Neutrophil (primary cell): ENCODE results near the gene GRIP2.

Experiments used
- H3K27ac ChIP-seq: fragments of 200-600 bp; sonication (generic); 2 replicates; pipeline ENCODE4 v1.5.1; 2016; ENCODE audit warnings: mild to moderate bottlenecking, moderate library complexity
- H3K27me3 ChIP-seq: fragments of 200-600 bp; sonication (generic); 2 replicates; pipeline ENCODE4 v1.6.0; 2016; ENCODE audit warnings: mild to moderate bottlenecking
- H3K36me3 ChIP-seq: fragments of 200-600 bp; sonication (generic); 2 replicates; pipeline ENCODE4 v1.5.1; 2017
- H3K4me1 ChIP-seq, 2 experiments: fragments of 200-600 bp in 1 of 2; sonication (generic) in 1 of 2; 1 replicate in 1 of 2; 2 replicates in 1 of 2; pipeline versions ENCODE4 v1.5.1 to v1.6.1; 2013 to 2016; ENCODE audit warnings: low read depth in 1 of 2, low read length in 1 of 2, mild to moderate bottlenecking in 1 of 2, moderate library complexity in 1 of 2; ENCODE audit not compliant: control insufficient read depth in 1 of 2, insufficient read depth in 1 of 2
- H3K4me3 ChIP-seq, 2 experiments: fragments of 200-600 bp in 1 of 2; sonication (generic) in 1 of 2; 1 replicate in 1 of 2; 2 replicates in 1 of 2; pipeline ENCODE4 v1.5.1; 2013 to 2016; ENCODE audit warnings: low read depth in 1 of 2, low read length in 1 of 2, mild to moderate bottlenecking in 1 of 2, moderate library complexity in 1 of 2
- H3K9me3 ChIP-seq: fragments of 200-600 bp; sonication (generic); 2 replicates; pipeline ENCODE4 v1.5.1; 2016
- TF ChIP-seq, protein P1 (sequence below): fragments of 200-600 bp; sonication (generic); IDR thresholded peaks from 2 replicates; pipeline ENCODE4 v1.5.1; 2016; ENCODE audit warnings: antibody characterized with exemption

Gene GRIP2

DNA sequence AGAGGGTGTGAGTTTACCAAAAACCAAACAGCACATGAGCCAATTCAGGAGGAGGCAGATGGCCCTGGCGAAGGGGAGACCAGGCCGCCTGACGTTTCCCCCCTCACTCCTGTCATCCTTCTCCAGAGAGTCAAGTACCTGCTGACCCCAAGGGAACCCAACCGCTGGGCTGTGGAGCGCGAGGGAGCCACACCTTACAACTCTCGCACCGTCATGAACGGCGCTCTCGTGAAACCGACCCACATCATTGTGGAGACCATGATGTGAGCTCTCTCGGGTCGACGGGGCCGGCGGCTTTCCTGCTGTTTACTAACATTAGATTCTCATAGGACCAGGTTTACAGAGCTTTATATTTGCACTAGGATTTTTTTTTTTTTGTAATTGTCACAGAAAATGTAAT, 55.4 kb downstream of the GRIP2 start:
- H3K27me3 ChIP-seq: no peaks in the 10 kb centered on the region
- no peaks in the 10 kb centered on the region for H3K4me1 ChIP-seq
- H3K4me3 ChIP-seq: no peak overlapping the region
- H3K27ac ChIP-seq: no peak overlapping the region
- TF ChIP-seq, protein P1, sequence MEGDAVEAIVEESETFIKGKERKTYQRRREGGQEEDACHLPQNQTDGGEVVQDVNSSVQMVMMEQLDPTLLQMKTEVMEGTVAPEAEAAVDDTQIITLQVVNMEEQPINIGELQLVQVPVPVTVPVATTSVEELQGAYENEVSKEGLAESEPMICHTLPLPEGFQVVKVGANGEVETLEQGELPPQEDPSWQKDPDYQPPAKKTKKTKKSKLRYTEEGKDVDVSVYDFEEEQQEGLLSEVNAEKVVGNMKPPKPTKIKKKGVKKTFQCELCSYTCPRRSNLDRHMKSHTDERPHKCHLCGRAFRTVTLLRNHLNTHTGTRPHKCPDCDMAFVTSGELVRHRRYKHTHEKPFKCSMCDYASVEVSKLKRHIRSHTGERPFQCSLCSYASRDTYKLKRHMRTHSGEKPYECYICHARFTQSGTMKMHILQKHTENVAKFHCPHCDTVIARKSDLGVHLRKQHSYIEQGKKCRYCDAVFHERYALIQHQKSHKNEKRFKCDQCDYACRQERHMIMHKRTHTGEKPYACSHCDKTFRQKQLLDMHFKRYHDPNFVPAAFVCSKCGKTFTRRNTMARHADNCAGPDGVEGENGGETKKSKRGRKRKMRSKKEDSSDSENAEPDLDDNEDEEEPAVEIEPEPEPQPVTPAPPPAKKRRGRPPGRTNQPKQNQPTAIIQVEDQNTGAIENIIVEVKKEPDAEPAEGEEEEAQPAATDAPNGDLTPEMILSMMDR: no peak
- peaks cover 100% of the 10 kb centered on the region for H3K36me3 ChIP-seq
- H3K9me3 ChIP-seq: no peaks in the 10 kb centered on the region

DNA sequence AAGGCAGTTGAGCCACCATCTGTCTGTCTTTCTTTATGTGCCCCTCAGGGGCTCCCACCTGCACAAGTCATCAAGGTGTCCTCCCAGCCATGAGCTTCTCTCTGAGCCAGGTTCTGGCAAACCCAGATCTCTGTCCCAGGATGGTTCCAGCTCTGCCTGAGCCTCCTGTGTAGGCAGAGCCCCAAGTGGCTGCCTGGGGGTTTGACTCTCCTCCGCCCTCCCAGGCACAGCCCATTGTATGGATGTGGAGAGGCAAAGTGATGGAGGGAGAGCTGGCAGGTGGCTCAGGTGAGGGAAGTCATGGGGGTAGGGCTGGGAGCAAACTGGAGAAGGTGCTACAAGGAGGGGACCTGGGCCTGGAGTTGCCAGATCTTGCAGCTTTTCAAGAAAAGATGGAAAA, 56.9 kb downstream of the GRIP2 start:
- no peaks in the 10 kb centered on the region for H3K4me1 ChIP-seq
- H3K4me3 ChIP-seq: no peak overlapping the region
- TF ChIP-seq, protein P1: no peak
- H3K27me3 ChIP-seq: no peaks in the 10 kb centered on the region
- H3K36me3 ChIP-seq: peaks cover 100% of the 10 kb centered on the region
- peak overlapping the region; percentile 18 for H3K27ac ChIP-seq
- H3K9me3 ChIP-seq: no peaks in the 10 kb centered on the region

DNA sequence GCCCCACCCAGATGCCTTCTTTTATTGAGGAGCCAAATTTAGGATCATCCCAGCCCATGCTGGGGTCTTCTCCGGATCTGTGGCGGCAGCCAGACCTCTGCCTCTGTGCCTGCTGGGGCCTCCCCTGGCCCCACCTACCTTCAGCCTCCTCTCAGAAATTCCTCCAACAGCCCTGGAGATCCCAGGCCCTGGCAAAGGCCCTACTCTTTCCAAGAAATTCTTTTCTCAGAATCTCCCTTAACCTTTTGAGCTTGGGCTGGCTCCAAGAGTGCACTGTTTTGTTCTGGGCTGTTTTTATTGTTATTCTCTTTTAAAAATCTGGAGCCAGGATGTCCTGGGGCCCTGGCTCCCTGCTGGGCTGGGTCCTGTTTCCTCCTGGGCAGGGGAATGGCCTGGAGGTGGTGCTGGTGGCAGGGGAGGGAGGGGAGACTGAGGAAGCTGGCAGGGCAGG, 57.8 kb downstream of the GRIP2 start:
- TF ChIP-seq, protein P1: no peak
- Histone ChIP-seq H3K9me3 (no peaks in the 10 kb centered on the region), H3K27ac (no peak overlapping the region), H3K27me3 (no peaks in the 10 kb centered on the region), H3K4me3 (no peak overlapping the region), H3K36me3 (peaks cover 100% of the 10 kb centered on the region), H3K4me1 (no peaks in the 10 kb centered on the region)

DNA sequence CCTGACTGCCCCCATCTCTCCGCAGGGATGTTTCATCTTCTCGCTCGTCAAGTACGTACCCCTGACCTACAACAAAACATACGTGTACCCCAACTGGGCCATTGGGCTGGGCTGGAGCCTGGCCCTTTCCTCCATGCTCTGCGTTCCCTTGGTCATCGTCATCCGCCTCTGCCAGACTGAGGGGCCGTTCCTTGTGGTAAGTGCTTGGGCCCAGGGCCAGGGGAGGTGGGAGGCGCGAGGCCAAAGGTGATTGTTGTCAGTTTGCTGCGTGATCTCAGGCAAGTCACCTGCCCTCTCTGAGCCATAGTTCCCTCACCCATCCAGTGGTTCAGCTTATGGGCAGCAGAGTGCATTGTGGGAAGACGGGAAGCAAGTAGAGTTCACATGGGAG, 58.5 kb downstream of the GRIP2 start:
- Histone ChIP-seq H3K36me3 (peaks cover 100% of the 10 kb centered on the region), H3K4me1 (no peaks in the 10 kb centered on the region)

DNA sequence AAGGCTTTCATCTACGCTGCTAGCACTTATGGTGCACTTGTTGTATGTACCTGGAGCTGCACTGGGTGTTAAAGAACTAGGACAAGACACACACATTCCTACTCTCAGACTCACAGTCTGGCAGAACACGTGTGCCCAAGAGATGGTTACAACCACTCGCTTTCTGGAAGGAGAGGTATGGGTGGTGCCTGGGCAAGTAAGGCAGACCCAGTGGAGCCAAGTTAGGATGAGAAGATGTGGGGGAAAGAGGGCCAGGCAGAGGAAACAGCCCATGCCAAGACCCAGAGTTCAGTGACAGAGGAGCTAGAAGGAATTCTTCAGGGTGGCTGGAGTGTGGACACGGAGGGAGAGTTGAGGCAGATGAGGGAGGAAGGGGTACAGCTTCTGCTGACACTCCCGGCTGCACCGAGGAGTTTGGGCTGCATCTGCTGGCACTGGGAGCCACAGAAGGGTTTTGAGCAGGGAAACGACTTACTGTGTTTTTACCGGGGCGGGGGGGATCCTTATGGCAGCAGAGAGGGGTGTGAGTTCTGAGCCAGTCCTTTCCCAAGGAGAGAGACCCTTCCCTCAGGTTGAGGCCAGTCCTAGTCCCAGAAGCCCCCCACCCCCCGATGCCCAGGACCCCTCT, 59.0 kb downstream of the GRIP2 start:
- Histone ChIP-seq H3K36me3 (peaks cover 100% of the 10 kb centered on the region), H3K9me3 (no peaks in the 10 kb centered on the region), H3K27me3 (no peaks in the 10 kb centered on the region), H3K4me3 (no peak overlapping the region), H3K27ac (no peak overlapping the region), H3K4me1 (no peaks in the 10 kb centered on the region)
- TF ChIP-seq, protein P1: no peak

More for the DNA sequence above, 58.5 kb downstream of the GRIP2 start:
- Histone ChIP-seq H3K27ac (no peak overlapping the region), H3K27me3 (no peaks in the 10 kb centered on the region), H3K9me3 (no peaks in the 10 kb centered on the region), H3K4me3 (no peak overlapping the region)
- TF ChIP-seq, protein P1: no peak
